Suprapubic skin (tissue), 4 donors: ENCODE measurements around the gene DEPDC7. TPM values are rescaled to one million over a fixed set of nuclear protein-coding genes. Genes with fewer than 3 reads are reported as not detected.
"Not testable (repeated sequence)": the region's sequence is repeated elsewhere in the genome, so short reads cannot be mapped to it uniquely, and the experiment has no call there.

Experiments
- DNase-seq, 2 donors: peaks; one replicate each; pipeline ENCODE4 v3.0.0-alpha.2; 2019; ENCODE audit warnings: low spot score in 2 of 2
- H3K27ac ChIP-seq: fragments of 200-600 bp; sonication (generic); one replicate; pipeline ENCODE4 v1.5.1; 2019
- H3K27me3 ChIP-seq: fragments of 200-600 bp; sonication (generic); one replicate; pipeline ENCODE4 v1.5.1; 2019
- H3K36me3 ChIP-seq: fragments of 200-600 bp; sonication (generic); one replicate; pipeline ENCODE4 v1.5.1; 2019
- H3K4me1 ChIP-seq: fragments of 200-600 bp; sonication (generic); one replicate; pipeline ENCODE4 v1.5.1; 2019
- H3K4me3 ChIP-seq: fragments of 200-600 bp; sonication (generic); one replicate; pipeline ENCODE4 v1.5.1; 2019; ENCODE audit warnings: mild to moderate bottlenecking
- H3K9me3 ChIP-seq: fragments of 200-600 bp; sonication (generic); one replicate; pipeline ENCODE4 v1.5.1; 2019
- CTCF ChIP-seq, 2 donors: fragments of 200-600 bp in 1 of 2; fragments of 450-650 bp in 1 of 2; sonication (generic) in 1 of 2; IDR thresholded peaks; one replicate each; pipeline ENCODE4 v1.5.1; 2016 to 2019; ENCODE audit warnings: antibody characterized with exemption in 2 of 2, mild to moderate bottlenecking in 1 of 2, moderate library complexity in 1 of 2
- EP300 ChIP-seq: sonication (generic); formaldehyde crosslinking; IDR thresholded peaks from one replicate; pipeline ENCODE4 v1.6.1; 2017; ENCODE audit warnings: antibody characterized with exemption
- POLR2A ChIP-seq, 2 donors: fragments of 450-650 bp; IDR thresholded peaks; one replicate each; pipeline ENCODE4 v1.6.1; 2017; ENCODE audit warnings: antibody characterized with exemption in 2 of 2, mild to moderate bottlenecking in 2 of 2, moderate library complexity in 2 of 2
- POLR2AphosphoS5 ChIP-seq, 3 donors: sonication (generic); formaldehyde crosslinking; IDR thresholded peaks; one replicate each; pipeline ENCODE4 v1.6.1; 2017; ENCODE audit warnings: antibody characterized with exemption in 3 of 3
- WGBS: methylation state at CpG from one replicate; pipeline ENCODE4 v1.1.5; 2018; 5-methylcytosine and 5-hydroxymethylcytosine counted together
- total RNA-seq, 4 donors: library from RNA; depleted of rRNA; stranded (reverse); fragments of >200 nt; gene quantifications; one replicate each; pipeline ENCODE4 v1.1.0, GENCODE V29; 2016

DEPDC7 gene
- total RNA-seq, 4 donors from 2014 or later = 2.4 to 5.0 (median 3.3) TPM

- no peak for DNase-seq
- Histone ChIP-seq H3K27me3 (no peaks in the 10 kb centered on the region), H3K4me3 (no peak overlapping the region), H3K36me3 (peaks cover 3% of the 10 kb centered on the region), H3K27ac (peak overlapping the region; percentile 46), H3K9me3 (no peaks in the 10 kb centered on the region), H3K4me1 (peaks cover 51% of the 10 kb centered on the region)
- WGBS = 51% methylated on average over 2 of the region's 2 CpGs
- TF ChIP-seq EP300 (no peak), POLR2A (IDR thresholded peaks at IDR 0.05) (no peak), CTCF (IDR thresholded peaks at IDR 0.05) (no peak), POLR2AphosphoS5 (IDR thresholded peaks at IDR 0.05) (no peak)
These were observed 27.6 kb downstream of the DEPDC7 start for GRCh38 chr11:33043221-33043830.

DNA sequence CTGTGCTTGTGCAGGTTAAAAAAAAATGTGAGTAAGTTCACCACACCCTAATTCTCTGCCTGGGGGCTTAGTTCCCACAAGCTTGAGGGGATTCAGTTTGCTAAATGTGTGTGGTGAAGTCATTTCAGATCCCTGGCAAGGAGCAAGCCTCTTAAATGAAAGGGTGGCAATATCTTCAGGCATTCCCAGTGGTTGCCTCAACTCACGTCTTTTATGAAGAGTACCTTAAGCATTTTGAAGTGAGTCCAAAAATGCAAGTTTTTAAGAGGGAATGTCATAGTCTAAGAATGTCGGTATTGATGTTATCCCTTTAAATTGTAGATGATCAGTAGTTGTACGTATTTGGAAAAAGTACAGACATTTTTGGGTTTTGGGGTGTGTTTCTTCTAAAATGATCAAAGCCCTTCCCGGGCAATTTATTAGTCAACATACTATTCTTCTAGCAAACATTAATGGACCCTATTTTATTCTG, 28.6 kb downstream of the DEPDC7 start:
- Histone ChIP-seq H3K9me3 (no peaks in the 10 kb centered on the region), H3K4me3 (no peak overlapping the region), H3K4me1 (peaks cover 51% of the 10 kb centered on the region), H3K27me3 (no peaks in the 10 kb centered on the region), H3K36me3 (peaks cover 3% of the 10 kb centered on the region), H3K27ac (peak overlapping the region; percentile 19)
- no peak for DNase-seq
- 53% methylated on average over 4 of the region's 4 CpGs for WGBS
- no peak for TF ChIP-seq POLR2A (IDR thresholded peaks at IDR 0.05)
- no peak for TF ChIP-seq POLR2AphosphoS5 (IDR thresholded peaks at IDR 0.05)
- no peak for TF ChIP-seq CTCF (IDR thresholded peaks at IDR 0.05)
- no peak for TF ChIP-seq EP300

GRCh38 chr11:33045551-33046255, 30.0 kb downstream of the DEPDC7 start:
- WGBS = 65% methylated on average over 8 of the region's 8 CpGs
- no peak overlapping the region for H3K4me3 ChIP-seq
- peaks cover 3% of the 10 kb centered on the region for H3K36me3 ChIP-seq
- no peak for DNase-seq
- no peaks in the 10 kb centered on the region for H3K27me3 ChIP-seq
- H3K9me3 ChIP-seq = no peaks in the 10 kb centered on the region
- no peak overlapping the region for H3K27ac ChIP-seq
- peaks cover 43% of the 10 kb centered on the region for H3K4me1 ChIP-seq
- TF ChIP-seq POLR2A (IDR thresholded peaks at IDR 0.05) (no peak), CTCF (IDR thresholded peaks at IDR 0.05) (no peak), POLR2AphosphoS5 (IDR thresholded peaks at IDR 0.05) (no peak), EP300 (no peak)

DNA sequence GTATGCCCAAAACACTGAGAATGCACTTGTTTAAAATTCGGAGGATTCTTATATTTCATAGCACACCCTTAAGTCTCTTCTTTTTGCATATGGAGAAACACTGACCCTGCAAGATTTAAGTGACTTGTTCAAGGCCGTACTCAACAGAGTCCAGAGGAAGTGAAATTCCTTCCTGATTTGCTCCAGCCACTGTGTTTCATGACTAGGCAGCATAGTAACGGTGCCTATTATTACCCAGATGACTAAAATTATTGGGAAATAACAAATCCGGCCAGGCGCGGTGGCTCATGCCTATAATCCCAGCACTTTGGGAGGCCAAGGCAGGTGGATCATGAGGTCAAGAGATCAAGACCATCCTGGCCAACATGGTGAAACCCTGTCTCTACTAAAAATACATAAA, 33.0 kb downstream of the DEPDC7 start:
- H3K27me3 ChIP-seq, H3K36me3 ChIP-seq, H3K27ac ChIP-seq, H3K4me3 ChIP-seq, DNase-seq, H3K9me3 ChIP-seq: not testable (repeated sequence)
- peaks cover 26% of the 10 kb centered on the region for H3K4me1 ChIP-seq
- WGBS = 89% methylated on average over 6 of the region's 6 CpGs

GRCh38 chr11:33049565-33050408, 34.1 kb downstream of the DEPDC7 start:
- 84% methylated on average over 3 of the region's 3 CpGs for WGBS
- H3K27me3 ChIP-seq, H3K36me3 ChIP-seq, H3K4me3 ChIP-seq, H3K27ac ChIP-seq, H3K9me3 ChIP-seq, DNase-seq: not testable (repeated sequence)
- peaks cover 16% of the 10 kb centered on the region for H3K4me1 ChIP-seq

- H3K9me3 ChIP-seq = no peaks in the 10 kb centered on the region
- TF ChIP-seq CTCF (IDR thresholded peaks at IDR 0.05) = no peak
- no peak for TF ChIP-seq POLR2A (IDR thresholded peaks at IDR 0.05)
- no peak for TF ChIP-seq POLR2AphosphoS5 (IDR thresholded peaks at IDR 0.05)
- no peak for TF ChIP-seq EP300
- peaks cover 7% of the 10 kb centered on the region for H3K36me3 ChIP-seq
- no peak overlapping the region for H3K4me3 ChIP-seq
- H3K4me1 ChIP-seq = peaks cover 5% of the 10 kb centered on the region
- no peaks in the 10 kb centered on the region for H3K27me3 ChIP-seq
- 74% methylated on average over 2 of the region's 2 CpGs for whole genome bisulfite sequencing
- DNase-seq = no peak
- H3K27ac ChIP-seq = peak overlapping the region; percentile 38
These were observed 36.6 kb downstream of the DEPDC7 start for GRCh38 chr11:33052231-33052630.
